ENCODE results near the gene STARD13.
"Not testable (repeated sequence)": the region's sequence is repeated elsewhere in the genome, so short reads cannot be mapped to it uniquely, and the experiment has no call there.

The STARD13 gene

DNA sequence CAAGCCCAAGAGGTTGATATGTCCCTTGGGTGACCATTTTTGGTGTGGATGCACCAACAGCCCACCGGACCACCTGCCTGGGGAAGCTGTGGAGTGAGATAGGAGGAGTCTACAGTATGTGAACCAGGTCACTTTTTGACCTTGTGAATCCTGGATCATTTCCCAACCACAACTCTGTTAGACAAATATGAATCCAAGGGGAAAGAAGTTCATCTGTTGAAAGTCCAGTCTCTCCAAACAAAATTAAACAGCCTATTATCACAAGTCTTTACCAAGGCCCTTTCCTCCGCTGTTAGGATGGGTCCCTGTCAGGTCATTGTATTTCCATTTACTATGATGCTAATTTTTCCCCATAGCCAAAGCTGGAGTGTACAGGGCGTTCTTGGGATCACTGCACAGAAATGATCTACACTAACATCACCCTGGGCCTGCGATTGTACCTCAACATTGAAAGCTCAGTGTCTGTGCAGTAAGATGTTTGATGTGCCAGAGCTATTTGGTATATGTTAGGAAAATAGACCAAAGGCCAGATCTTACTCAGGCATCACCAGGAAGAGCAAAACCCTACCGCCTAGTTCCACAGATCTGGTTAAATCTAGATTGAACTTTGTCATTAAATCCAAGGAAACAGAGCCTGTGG, 117.1 kb downstream of the STARD13 start:
- no peak for DNase-seq

DNA sequence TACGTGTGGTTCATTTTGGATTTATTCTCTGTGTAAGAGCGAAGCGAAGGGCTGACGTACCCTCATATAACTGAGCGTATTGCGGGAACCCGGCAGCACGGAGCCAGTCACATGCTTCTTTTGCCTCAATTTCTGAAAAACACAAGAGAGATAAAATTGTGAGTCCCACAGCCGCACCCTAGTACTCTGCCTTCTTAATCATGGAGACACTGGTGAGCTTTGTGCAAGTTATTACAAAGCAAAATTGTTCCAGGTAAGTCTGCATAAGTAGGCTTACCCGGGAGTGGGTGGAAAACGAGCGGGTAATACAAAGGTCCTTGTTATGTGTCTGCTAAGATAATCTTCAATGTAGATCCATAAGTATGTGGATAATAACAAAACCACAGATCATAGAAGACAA, 118.1 kb downstream of the STARD13 start:
- DNase-seq, result no peak

DNA sequence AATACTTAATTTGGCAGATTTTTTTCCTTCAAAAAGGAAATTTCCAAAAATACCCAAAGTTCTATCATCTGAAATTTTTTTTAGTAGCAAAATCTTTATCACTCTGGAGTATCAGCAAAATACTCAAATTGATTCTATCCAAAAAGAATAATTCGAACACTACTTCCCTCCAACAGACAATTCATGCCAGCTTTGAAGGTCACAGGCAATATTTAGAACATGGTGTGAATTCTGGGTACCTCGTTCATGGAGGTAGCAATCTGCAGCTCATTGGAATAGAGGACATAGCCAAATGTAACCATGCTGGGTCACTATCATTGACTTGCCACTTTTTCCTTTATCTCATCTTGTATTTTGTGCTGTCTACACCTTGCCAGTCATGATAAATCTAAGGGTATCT, 119.8 kb downstream of the STARD13 start:
- DNase-seq, result no peak

DNA sequence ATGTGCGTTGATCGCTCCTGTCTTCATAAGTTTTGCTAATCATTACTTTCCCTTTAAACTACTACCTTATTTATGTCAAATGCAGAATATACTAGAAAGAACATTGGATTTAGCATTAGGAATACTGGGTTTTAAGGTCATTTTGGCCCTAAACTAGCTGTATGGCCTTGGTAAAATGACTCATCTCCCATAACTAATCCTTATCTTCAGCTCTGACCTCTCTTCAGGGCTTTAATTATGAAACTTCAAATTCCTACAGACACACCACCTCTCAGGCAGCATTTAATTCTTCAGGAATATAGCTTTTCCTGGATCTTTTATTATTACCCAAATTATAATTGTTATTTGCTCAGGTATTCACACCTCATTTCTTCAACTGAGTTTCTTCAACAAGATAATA, 121.2 kb downstream of the STARD13 start:
- no peak for DNase-seq

DNA sequence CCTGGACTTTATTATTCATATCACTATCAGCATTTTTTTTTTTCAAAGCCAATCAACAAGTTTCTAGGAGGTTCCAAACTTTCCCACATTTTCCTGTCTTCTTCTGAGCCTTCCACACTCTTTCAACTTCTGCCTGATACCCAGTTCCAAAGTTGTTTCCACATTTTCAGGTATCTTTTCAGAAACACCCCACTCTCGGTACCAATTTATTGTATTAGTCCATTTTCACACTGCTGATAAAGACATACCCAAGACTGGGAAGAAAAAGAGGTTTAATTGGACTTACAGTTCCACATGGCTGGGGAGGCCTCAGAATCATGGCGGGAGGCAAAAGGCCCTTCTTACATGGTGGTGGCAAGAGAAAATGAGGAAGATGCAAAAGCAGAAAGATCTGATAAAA, 122.8 kb downstream of the STARD13 start:
- not testable (repeated sequence) for DNase-seq

DNA sequence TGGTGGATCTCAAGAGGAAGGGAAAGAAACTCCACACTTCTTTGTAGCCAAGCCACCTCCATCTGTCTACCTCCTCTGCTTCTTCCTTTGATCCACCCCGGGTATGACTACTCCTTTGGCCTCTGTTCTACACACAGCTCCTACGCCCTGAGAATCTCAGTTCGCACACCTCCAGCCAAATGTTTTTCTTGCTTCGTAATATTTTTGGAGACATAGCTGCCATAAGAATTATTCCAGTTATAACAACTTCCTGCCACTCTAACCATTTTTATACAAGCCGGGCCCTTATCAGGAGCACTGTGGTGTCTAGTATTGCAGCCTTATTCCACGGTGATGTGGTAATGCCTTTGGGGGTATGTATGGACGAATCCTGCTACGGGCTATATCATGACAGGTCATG, 126.7 kb downstream of the STARD13 start:
- no peak for DNase-seq

DNA sequence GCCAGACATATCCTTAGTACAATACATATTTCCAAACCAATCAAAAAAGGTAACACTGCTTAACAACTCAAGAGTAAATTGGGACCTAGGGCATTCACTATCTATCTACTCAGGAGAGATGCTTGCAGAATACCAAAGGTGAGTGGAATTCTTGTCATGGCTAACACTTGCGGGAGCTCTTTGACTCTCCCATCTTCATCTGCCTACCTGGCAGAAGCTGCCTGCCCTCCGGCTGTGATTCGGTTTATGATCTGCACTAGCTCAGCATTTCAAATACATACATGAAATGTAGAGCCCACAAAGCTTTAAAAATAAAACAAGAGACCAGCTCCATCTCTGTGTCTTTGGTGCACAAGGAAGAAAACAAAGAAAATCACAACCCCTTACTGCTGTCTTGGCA, 127.3 kb downstream of the STARD13 start:
- DNase-seq, result no peak

DNA sequence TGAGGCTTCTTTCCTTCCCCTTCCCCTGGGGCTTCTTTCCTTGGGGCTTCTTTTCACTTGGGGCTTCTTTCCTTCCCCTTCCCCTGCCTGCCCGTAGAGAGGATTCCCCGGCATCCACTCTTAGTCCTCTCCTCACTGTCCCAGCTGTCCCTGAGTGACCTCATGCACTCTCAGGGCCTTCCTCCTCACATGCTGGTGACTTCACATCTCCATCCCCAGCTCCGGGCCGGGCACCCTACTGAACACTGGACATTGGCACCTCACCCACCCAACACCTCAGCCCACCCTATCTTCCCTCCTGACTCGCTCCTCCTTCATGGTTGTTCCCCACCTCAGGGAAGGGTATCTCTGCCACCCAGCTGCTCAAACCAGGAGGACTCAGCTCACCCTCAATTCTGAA, 130.6 kb downstream of the STARD13 start:
- no peak for DNase-seq

DNA sequence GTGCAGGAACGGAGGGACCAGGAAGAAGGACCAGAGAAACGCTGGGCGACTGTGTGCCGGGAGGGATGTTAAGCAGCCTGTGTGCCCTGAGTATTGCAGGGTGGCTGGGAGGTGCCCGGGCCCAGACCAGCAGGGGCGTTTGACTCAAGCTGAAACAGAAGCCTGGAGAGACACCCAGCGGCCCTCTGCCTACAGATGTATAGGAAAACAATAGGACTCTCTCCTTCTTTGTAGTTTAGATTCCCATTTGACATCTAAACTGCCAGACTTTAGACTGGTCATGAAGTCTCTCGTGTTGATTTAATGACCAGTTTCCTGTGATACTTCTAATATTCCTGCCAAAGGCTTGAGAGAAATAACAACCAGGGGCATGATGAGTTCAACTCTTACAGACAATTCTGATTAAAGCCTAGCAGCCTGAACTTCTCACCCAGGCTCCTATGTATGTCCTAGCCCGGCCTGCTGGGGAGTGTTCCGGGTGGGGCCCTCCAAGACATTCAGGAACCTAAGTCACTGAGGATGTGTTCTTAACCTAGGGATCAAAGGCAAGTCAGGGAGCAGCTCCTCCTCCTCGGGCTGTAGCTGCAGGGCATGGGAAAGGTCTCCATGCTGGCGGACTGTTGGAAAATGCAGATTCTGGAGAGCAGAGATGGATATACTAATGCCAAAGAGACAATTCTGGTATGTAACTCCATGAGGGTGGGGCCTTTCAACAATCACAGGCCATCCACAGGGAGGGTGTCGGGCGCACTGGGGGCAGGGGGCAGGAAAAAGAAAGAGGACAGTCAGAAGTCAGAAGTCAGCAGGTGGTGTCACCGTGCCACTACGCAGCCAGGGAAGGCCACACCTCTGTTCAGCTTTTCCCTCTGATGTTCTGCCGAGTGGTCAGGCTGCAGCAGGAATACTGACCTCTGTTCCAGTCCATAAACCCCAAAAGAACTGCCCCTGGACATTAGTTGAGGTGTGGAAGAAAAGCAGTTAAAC, 131.8 kb downstream of the STARD13 start:
- DNase-seq, result no peak

DNA sequence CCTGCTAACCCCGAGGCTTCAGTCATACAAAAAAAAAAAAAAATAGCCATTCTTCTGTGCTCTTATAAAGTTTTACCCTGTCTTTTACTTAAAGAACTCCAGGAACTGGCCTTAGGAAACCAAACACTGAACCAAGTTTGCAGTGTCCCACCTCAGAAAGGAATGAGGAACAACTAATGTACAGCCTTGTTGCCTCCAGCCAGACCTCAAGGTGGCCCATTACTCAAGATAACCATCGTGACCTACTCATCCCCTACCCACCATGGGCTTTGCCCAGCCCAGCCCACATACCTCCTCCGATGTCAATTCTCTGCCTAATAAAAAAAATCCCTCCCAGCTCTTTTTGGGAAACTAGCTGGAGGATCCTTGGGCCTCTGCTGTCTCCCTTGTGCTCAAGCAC, 133.2 kb downstream of the STARD13 start:
- no peak for DNase-seq

DNA sequence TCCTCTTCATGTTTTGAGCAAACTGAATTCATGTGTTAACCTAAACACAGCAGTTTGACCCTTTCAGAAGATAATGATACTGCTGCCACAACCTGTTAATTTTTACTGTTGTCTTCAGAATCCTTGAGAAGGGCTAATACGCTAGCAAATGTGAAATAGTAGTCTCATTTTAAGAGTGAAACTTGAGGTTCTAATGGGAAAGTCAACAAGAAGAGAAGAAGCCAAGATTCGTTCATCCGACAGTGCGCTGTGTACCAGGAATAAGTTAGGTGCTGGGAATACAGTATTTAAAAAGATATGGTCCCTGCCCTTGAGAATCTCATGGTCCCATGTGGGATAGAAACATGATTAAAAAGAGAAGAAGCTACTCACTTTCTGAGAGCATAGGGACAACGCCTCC, 134.9 kb downstream of the STARD13 start:
- no peak for DNase-seq

DNA sequence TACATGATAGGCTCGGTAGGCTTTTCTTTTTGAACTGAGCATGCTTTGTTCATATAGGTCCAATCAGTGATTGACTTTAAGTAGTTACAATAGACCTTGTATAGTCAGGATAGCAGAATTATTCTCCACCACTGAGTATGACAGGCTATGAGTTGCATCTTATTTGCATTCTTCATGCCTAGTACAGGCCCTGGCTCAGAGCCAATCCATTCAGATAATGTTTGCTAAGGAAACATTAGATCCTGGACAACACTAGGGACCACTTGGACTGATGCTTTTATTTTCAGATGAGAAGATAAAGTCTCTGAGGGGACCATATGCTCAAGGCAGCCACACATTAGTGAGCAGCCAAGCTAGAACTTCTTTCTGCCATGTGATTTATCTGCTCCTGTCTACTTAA, 135.4 kb downstream of the STARD13 start:
- no peak for DNase-seq

DNA sequence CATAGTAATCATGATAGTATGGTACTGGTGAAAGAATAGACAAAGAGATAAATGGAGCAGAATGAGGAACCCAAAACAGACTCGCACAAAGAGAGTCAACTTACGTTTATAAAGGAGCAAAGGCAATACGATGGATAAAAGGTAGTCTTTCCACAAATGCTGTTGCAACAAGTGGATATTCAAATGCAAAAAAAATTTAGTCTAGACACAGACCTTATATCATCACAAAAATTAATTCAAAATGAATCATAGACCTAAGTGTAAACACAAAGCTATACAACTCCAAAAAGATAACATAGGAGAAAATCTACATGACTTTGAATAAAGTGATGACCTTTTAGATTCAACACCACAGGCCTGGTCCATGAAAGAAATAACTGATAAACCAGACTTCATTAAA, 137.7 kb downstream of the STARD13 start:
- no peak for DNase-seq

DNA sequence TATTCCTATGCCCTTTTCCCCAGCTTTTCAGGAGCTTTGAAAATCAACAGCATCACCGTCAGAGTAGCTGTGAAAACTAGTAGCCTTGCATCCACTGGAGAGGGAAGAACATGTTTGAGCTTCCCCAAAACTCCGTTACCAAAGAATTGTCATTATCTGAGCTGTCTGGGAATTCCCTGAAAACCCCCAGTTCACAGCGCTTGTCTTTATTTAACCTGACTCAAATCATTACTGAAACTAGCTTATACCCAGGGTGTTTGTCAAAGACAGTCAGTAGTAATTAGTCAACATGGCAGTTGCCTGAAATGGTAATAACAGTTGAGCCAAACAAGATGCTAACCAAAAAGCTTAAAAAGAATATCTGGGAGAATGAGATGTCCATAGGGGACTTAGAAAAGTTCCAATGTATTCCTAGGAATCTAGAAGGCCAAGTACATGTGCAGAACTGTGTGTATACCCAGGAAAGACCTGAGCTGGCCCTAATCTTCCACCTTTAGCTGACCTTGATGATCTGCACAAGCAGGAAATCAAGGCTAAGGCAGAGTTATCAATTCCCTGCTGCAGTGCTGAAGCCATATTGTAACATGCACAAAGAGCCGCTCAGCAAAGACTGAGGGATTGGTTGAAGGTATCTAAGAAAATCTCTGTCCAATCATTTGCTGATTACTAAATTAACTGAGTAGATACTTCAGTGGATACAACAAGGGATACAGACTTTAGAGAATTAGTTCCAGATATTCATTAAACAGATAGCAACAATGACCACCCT, 138.5 kb downstream of the STARD13 start:
- no peak for DNase-seq

DNA sequence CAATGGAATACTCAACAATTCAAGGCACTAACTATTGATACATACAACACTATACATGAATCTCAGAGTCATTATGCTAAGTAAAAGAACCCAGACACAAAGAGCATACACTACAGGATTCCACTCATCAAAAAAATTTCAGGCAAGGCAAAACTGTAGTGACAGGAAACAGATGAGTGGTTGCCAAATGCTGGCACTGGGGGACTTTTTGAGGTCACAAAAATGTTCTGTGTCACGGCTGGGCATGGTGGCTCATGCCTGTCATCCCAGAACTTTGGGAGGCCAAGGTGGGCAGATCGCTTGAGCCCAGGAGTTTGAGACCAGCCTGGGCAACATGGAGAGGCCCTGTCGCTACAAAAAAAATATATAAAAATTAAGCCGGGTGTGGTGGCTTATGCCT, 139.9 kb downstream of the STARD13 start:
- peak in 1 of 2 experiments; percentile 19 for DNase-seq

DNA sequence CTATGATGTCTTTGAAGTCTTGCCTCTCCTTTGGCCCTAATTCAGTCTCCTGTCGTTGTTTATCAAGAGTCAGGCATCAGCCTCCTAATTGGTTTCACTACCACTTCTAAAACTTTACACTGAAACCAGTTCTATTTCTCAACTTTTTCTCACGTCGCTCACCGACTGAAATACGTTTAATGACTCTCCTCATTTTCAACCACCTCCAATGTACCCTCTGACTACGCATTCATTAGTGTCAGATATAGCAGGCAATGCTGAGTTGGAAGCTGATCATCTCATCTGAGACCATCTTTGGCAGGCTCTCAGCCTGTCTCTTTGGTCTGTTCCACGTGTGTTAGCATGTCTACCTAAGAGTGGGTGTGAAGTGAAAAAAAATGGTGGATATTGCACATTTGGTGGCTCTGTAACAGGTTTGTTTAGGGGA, 141.2 kb downstream of the STARD13 start:
- DNase-seq, result no peak

DNA sequence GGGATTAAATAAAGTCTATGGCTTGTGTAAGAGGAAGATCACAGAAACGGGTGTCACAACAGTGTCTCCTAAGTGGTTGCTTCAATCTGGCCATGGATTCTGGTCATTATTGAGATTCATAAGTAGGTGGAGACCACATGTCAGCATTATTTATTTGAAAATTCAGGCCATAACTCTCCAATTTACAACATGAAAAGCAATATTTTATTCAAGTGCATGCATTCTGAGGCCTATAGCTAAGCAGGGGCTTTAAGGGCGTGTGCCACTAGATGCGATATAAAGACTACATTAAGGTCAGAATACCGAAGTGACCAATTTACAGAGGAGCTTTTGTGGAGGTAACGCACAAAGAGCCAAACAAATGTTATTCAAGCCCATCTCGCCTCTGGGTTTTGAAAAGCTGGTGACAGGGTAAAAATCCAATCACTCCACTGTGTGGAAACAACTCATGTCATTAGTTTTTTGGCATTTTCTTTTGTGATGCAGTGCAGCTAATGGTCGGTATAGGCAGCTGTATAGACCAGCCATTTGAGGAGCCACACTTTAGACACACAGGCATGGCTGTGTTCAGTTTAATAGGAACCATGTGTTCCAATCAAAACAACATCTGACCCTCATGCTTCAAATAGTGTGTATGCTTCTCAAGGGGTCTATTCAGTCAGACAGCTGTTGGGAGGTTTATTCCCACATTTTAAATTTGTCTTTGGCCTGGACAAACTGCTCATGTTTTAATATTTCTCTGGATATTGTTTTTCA, 145.6 kb downstream of the STARD13 start:
- DNase-seq, result no peak

DNA sequence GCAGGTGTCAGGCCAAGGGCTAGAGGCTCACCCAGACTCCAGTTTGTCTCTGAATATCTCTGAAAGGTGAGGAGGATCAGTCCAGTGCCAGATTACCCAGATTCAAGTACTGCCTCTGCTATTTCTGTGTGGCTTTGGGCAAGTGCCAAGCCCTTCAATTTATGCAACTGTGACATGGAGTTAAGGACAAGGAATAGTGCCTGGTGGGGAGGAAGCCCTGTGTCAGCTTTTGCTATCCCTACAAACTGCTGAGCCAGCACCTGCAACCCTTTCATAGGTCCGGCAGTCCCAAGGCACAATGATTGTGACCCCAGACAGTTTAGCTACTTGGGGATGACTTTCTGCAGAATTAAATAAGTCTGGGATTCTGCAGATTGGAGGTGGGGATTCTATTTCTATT, 146.4 kb downstream of the STARD13 start:
- no peak for DNase-seq

DNA sequence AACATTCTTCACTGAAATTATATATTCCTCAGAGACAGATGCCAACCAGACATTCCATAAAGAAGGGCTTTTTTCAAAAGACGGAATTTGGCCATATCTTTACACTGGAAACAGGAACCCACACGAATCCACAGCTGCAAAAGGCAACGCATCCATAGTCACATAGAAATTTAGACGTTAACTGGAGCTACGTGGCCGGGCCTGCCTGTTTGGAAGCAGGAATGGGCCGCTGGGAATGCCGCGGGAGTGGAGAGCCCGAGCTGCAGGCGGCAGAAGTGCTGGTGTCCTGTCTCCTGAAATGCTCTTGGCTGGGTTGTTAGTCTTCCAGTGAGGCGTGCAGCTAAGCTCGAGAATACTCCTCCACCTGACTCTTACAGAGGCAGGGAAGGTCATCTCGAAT, 147.1 kb downstream of the STARD13 start:
- DNase-seq, result no peak

DNA sequence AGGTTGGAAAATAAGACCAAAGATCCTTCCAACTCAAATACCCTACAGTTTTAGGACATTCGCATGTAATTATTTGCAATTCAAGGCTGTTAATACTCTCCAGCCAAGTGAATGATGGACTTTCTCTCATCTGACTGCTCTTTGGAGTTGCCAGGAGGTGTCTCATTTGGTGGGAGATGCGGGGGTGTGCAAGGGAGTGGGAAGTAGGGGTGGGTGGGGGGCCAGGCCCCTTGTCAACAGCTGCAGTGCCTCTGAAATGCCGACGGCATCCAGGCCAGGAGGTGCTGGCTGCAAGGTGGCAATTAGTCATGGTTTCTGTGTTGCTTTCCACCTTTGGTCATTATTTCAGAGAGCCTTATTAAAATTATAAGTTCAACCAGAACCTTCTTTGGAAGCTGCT, 147.8 kb downstream of the STARD13 start:
- DNase-seq, result no peak

DNA sequence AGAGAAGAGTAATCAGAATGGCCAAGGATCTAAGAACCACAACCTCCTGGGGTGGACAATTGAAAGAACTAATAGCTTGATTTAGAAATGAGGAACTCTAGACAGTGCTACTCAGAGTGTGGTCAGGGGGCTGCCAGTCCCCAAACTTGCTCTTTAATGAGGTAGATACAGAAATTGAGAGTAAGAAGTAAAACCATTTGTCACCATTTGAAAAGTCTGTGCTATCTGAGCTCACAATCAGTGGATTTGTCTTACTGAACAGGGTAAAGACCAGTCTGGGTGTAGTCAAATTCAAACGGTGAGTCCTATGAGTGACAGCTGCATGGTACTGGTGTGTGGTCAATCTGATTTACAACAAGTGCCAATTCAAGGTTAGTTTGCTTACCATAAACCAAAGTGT, 150.5 kb downstream of the STARD13 start:
- DNase-seq, result no peak

DNA sequence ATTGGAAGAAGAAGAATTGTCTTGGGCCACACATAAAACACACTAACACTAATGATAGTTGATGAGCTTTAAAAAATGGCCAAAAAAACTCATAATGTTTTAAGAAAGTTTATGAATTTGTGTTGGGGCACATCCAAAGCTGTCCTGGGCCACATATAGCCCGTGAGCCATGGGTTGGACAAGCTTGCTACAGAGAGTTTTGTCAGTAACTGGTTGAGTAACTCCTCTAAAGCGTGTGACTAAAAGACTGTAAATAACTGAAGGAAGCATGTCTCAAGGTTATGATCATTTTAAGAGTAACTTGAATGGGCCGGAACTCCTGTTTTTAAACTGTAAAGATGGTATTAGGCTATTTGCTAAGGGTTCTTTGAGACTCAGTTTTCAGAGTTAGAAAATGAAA, 151.3 kb downstream of the STARD13 start:
- DNase-seq, result no peak

All from activated T-cell treated with anti-CD3 and anti-CD28 coated beads, Interleukin-2, amount 50 U/mL, for 48 hours (primary cell).